DND-41 (cell line): ENCODE measurements around the gene INPP5K.

Experiments used
- ATAC-seq: fragments of 200-7000 bp; cut with Tn5 transposase; 3 replicates; pipeline ENCODE4 v1.9.1; 2021; ENCODE audit warnings: low read depth; ENCODE audit not compliant: insufficient read depth
- DNase-seq: peaks from one replicate; pipeline ENCODE4 v3.0.0-alpha.2; 2020
- H2AFZ ChIP-seq: 2 replicates; pipeline ENCODE4 v1.6.0; 2012; ENCODE audit warnings: low read depth, low read length
- H3K27ac ChIP-seq: 2 replicates; pipeline ENCODE4 v1.5.1; 2012; ENCODE audit warnings: low read length, inconsistent platforms
- H3K27me3 ChIP-seq: fragments of 200-600 bp; sonication (generic); 2 replicates; pipeline ENCODE4 v1.6.0; 2012; ENCODE audit warnings: low read length, mild to moderate bottlenecking, inconsistent platforms; ENCODE audit not compliant: insufficient read depth, poor library complexity
- H3K36me3 ChIP-seq: 2 replicates; pipeline ENCODE4 v1.5.1; 2012; ENCODE audit warnings: low read length, inconsistent platforms; ENCODE audit not compliant: insufficient read depth
- H3K4me1 ChIP-seq: 2 replicates; pipeline ENCODE4 v1.5.1; 2012; ENCODE audit warnings: mild to moderate bottlenecking, low read length; ENCODE audit not compliant: insufficient read depth
- H3K4me2 ChIP-seq: 2 replicates; pipeline ENCODE4 v1.6.0; 2012; ENCODE audit warnings: mild to moderate bottlenecking, moderate library complexity, low read length, inconsistent platforms; ENCODE audit not compliant: insufficient read depth
- H3K4me3 ChIP-seq, 2 experiments: fragments of 200-600 bp in 1 of 2; shearing (Covaris generic) in 1 of 2; 2 replicates each; pipeline ENCODE4 v1.5.1; 2012 to 2016; ENCODE audit warnings: inconsistent platforms in 2 of 2, low read length in 2 of 2, mild to moderate bottlenecking in 2 of 2, low read depth in 1 of 2, moderate library complexity in 1 of 2
- H3K79me2 ChIP-seq: 2 replicates; pipeline ENCODE4 v1.6.0; 2012; ENCODE audit warnings: low read length, inconsistent platforms; ENCODE audit not compliant: insufficient read depth
- H3K9ac ChIP-seq: 2 replicates; pipeline ENCODE4 v1.6.0; 2012; ENCODE audit warnings: low read depth, mild to moderate bottlenecking, inconsistent platforms, low read length, moderate library complexity
- H3K9me3 ChIP-seq: 2 replicates; pipeline ENCODE4 v1.5.1; 2012; ENCODE audit warnings: low read length, moderate library complexity, mild to moderate bottlenecking, inconsistent platforms; ENCODE audit not compliant: insufficient read depth, severe bottlenecking
- H4K20me1 ChIP-seq: 2 replicates; pipeline ENCODE4 v1.6.0; 2012; ENCODE audit warnings: low read length; ENCODE audit not compliant: insufficient read depth
- CTCF ChIP-seq: IDR thresholded peaks from 2 replicates; pipeline ENCODE4 v1.5.1; 2012; ENCODE audit warnings: borderline replicate concordance, low read length, moderate library complexity, mild to moderate bottlenecking; ENCODE audit not compliant: poor library complexity, severe bottlenecking; ENCODE audit errors: extremely low read depth
- EZH2 ChIP-seq: IDR thresholded peaks from 3 replicates; pipeline ENCODE4 v1.6.1; 2012; ENCODE audit warnings: borderline replicate concordance, low read depth, mild to moderate bottlenecking, moderate library complexity, low read length, inconsistent platforms; ENCODE audit not compliant: severe bottlenecking

Gene INPP5K

GRCh38 chr17:1518410-1518809, 2.0 kb upstream of the INPP5K start:
- H3K4me2 ChIP-seq: peak overlapping the region; percentile 62

GRCh38 chr17:1515640-1516387, 598 bp downstream of the INPP5K start:
- TF ChIP-seq CTCF (peak; percentile 63), EZH2 (no peak)
- Histone ChIP-seq H3K4me1 (peaks cover 32% of the 10 kb centered on the region), H2AFZ (peak overlapping the region; percentile 75), H3K9ac (peak overlapping the region; percentile 89), H3K27me3 (no peaks in the 10 kb centered on the region), H3K36me3 (peaks cover 60% of the 10 kb centered on the region), H3K79me2 (peaks cover 51% of the 10 kb centered on the region), H3K9me3 (no peaks in the 10 kb centered on the region), H3K27ac (peak overlapping the region; percentile 62), H3K4me3 (peak overlapping the region; percentile 58 to 85), H3K4me2 (peak overlapping the region; percentile 76), H4K20me1 (peaks cover 19% of the 10 kb centered on the region)
- ATAC-seq (no peak; the same call in 2 of the 3 replicates), DNase-seq (peak; percentile 51)

More at GRCh38 chr17:1518410-1518809, 2.0 kb upstream of the INPP5K start:
- peaks cover 47% of the 10 kb centered on the region for H3K79me2 ChIP-seq
- no peak for TF ChIP-seq EZH2
- no peak for TF ChIP-seq CTCF
- H3K9ac ChIP-seq: no peak overlapping the region
- ATAC-seq (no peak), DNase-seq (no peak)
- H3K9me3 ChIP-seq: no peaks in the 10 kb centered on the region
- no peak overlapping the region for H2AFZ ChIP-seq
- peaks cover 10% of the 10 kb centered on the region for H4K20me1 ChIP-seq
- H3K36me3 ChIP-seq: peaks cover 58% of the 10 kb centered on the region
- H3K4me1 ChIP-seq: peaks cover 32% of the 10 kb centered on the region
- no peaks in the 10 kb centered on the region for H3K27me3 ChIP-seq
- H3K27ac ChIP-seq: 0 out of 2 replicates have a peak overlapping the region, but pooled peaks have one; percentile 1
- H3K4me3 ChIP-seq: no peak overlapping the region

GRCh38 chr17:1512351-1512750, 4.1 kb downstream of the INPP5K start:
- no peak for DNase-seq
- no peak overlapping the region for H3K4me2 ChIP-seq
- H4K20me1 ChIP-seq: peaks cover 19% of the 10 kb centered on the region
- peaks cover 41% of the 10 kb centered on the region for H3K79me2 ChIP-seq
- H3K4me3 ChIP-seq: no peak overlapping the region
- H2AFZ ChIP-seq: no peak overlapping the region
- no peak overlapping the region for H3K9ac ChIP-seq
- H3K36me3 ChIP-seq: peaks cover 61% of the 10 kb centered on the region
- TF ChIP-seq CTCF: no peak
- no peak for TF ChIP-seq EZH2
- ATAC-seq: no peak
- H3K4me1 ChIP-seq: peaks cover 20% of the 10 kb centered on the region
- no peaks in the 10 kb centered on the region for H3K27me3 ChIP-seq
- no peak overlapping the region for H3K27ac ChIP-seq
- no peaks in the 10 kb centered on the region for H3K9me3 ChIP-seq
